Stimulated activated CD8-positive, alpha-beta memory T cell treated with anti-CD3 and anti-CD28 coated beads, Interleukin-2, amount 100 ng/mL, for 48 hours (primary cell): Measurements from ENCODE around the gene TLR2.
A peak's percentile ranks its signal among the peaks of the same experiment; 100 is the strongest.

ENCODE experiments used
- DNase-seq, 2 donors: peaks; one replicate each; pipeline ENCODE4 v3.0.0-alpha.2; 2020; ENCODE audit warnings: low read depth in 2 of 2

The TLR2 gene, protein sequence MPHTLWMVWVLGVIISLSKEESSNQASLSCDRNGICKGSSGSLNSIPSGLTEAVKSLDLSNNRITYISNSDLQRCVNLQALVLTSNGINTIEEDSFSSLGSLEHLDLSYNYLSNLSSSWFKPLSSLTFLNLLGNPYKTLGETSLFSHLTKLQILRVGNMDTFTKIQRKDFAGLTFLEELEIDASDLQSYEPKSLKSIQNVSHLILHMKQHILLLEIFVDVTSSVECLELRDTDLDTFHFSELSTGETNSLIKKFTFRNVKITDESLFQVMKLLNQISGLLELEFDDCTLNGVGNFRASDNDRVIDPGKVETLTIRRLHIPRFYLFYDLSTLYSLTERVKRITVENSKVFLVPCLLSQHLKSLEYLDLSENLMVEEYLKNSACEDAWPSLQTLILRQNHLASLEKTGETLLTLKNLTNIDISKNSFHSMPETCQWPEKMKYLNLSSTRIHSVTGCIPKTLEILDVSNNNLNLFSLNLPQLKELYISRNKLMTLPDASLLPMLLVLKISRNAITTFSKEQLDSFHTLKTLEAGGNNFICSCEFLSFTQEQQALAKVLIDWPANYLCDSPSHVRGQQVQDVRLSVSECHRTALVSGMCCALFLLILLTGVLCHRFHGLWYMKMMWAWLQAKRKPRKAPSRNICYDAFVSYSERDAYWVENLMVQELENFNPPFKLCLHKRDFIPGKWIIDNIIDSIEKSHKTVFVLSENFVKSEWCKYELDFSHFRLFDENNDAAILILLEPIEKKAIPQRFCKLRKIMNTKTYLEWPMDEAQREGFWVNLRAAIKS

DNA sequence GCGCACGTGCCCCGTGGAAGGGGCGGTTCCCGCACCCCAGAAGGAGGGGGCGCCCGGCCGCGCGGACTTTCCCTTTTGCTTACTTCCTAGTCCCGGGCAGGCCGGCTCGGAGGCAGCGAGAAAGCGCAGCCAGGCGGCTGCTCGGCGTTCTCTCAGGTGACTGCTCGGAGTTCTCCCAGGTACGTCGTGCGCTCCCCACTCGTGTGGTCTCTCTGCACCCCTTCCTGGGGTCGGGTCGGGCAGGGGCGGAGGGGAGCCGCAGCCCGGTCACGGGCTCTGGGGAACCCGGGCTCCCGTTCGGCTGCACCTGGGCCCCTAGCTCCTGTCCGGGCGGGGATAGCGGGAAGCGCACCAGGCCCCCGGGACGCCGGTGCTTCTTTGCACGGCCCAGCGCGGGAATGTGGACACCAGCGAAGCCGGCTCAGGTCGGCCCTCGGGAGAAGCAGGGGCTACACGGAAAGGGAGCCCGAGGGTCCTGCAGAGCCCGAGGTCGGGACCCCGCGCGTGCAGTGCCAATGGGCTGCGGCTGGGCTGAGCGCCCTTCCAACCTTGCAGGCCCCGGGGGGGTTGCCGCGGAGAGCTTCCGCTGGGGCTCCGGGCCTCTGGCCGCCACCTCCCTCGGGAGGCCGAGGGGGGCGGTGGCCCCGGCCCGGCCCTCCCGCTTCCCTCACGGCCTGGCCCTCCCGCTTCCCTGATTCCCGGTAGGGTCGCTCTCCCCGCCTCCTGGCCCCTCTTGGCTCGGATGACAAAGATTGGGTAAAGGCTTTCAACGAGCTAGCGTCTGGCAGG lies at the start of gene TLR2:
Gene TLR2 (plus strand): TSS at position 99 of the 789 bp plus-strand sequence. CDS start 18,628 bp downstream, outside the sequence.
- peak; percentile 42 to 43 for DNase-seq

DNA sequence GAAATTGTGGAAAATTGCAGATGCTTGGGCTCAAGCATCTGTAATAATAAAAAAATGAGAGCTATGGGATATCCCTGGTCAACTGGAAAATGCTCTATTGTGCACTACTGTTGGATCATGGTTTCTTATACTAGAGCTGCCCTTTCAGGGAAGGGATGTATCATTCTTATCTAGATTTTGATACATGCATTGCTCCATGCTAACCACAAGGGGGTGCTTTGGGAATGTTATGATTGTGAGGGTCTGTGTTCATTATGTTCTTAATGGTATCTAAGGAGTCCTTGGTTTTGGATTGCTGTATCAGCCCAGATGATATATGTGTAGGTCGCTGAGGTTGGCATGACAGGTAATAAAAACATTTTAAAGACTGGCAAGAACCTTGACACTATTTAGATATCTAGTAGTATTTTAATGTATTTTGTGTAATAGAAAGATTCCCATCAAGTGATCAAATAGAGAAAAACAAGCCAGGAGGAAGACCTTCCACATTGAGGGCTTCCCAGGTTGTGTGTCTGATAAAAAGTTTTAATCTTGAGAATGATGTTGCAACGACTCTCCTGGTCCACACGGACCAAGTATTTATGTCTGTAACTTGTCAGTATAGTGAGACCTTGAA lies 49.2 kb upstream of the TLR2 start:
- no peak for DNase-seq

DNA sequence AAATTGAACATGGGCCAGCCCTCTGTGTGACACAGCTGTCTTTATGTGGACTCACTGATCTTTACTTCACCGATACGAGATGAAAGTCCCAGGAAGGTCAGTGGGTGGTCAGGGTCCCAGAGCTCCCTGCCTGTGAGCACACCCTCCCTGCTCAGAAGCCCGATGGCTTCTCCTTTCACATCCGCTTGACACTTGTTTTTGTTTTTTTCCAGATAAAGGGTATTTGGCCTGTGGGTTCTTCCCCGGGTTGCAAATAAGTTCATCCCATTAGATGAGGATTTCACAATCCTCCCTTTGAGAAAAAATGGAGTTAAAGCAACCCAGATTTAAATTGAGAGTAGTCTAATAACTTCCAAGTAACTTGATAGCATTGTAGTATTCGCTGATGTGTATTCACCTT lies 48.2 kb upstream of the TLR2 start:
- DNase-seq: no peak

DNA sequence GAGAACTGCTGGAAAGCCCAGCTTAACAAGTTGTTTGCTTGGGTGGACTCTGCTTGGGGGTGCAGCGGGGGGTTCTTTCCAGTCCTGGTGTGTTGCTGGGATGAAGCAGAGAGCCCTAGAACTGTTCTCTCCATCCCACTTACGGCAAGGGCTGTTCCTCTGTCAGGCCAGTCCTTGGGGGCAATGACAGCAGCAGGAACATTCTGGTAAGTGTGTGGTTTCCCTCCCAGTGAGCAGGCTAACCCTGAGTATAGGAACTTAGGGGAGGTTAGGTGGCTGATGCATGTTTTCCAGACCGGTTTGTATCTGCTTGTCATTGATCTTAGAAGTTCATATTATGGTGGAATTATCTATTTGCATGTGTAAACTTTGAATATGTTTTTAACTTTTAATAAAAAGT lies 46.9 kb upstream of the TLR2 start:
- DNase-seq: no peak

DNA sequence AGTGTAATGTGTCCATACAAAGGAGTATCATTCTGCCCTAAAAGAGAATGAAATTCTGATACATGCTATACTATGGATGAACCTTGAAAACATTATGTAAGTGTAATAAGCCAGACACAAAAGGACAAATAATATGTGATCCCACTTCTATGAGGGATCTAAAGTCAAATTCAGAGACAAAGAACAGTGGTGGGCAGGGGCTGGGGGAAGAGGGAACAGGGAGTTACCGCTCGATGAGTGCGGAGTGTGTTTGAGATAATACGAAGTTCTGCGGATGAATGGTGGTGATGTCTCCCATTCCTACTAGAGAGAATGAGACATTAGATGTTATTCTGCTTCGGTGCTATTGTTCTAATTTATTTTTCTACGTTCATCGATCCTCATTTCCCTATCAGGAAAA lies 46.1 kb upstream of the TLR2 start:
- no peak for DNase-seq

DNA sequence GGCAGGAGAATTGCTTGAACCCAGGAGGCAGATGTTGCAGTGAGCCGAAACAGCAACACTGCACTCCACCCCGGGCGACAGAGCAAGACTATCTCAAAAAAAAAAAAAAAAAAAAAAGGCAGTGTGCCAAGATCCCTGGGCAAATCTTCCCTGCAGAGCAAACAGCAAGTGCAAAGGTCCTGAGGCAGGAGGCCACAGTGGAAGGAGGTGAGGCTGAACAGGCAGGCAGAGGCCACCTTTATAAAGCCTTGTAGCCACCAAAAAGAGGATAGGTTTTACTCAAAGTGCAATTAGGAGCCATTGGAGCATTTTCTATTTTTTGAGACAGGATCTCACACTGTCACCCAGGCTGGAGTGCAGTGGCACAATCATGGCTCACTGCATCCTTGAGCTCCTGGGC lies 45.1 kb upstream of the TLR2 start:
- no peak for DNase-seq

DNA sequence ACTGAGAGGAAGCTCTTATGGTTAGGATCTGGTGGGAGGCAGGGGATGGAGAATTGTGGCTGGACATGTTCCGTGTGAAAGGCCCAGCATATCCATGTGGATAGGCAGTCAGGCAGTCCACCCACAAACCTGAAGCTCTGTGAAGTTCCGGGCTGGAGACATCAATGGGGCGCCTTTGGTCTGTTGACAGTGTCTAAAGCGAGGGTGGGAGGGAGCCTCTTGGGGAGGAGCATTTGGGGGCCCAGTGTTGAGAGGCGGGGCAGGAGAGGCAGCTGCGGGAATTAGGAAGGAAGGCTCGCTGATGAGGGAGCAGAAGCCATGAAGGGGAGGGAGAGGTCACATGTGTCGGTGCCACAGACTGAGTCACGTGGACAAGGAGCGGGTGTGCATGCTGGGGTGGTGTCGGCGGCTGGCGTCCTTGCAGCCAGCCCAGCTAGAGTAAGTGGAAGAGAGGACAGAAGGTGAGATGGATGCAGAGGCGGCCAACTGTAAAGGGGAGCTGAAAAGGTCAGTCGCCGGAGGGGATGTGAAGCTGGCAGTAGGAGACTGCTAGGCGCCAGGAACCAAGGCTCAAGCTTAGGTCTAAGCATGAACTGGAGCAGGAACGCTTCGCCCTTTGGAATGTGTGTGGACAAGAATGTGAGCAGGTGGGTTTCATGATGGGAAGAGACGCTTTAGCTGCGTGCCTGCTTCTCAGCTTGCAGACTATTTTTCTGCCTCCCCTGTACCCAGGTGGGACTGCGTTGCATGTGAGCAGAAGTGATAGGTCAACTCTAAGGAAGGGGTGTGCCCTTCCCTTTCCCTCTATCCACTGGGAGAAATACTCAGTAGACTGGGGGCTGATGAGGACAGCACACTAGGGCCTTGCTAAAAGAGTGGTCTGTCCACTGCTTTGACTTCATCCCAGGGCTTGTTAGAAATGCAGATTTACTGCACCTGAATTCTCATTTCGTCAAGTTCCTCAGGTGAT lies 44.0 kb upstream of the TLR2 start:
- DNase-seq: no peak

DNA sequence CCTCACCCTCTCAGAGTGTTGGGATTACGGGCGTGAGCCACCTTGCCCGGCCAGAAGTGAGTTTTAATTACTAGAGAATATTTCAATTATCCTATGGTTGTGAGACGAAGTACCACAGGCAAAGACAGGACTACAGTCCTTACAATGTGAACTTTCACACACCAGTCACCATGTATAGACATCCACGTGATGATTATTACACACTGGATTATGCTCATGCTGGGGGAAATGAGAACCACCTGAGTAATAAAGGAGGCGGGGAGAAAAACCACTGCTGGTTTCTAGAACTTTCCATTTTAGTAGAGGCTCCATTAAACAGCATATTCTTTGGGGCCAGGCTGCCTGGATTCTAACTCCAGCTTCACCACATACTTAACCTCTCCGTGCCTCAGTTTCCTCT lies 42.5 kb upstream of the TLR2 start:
- DNase-seq: no peak

DNA sequence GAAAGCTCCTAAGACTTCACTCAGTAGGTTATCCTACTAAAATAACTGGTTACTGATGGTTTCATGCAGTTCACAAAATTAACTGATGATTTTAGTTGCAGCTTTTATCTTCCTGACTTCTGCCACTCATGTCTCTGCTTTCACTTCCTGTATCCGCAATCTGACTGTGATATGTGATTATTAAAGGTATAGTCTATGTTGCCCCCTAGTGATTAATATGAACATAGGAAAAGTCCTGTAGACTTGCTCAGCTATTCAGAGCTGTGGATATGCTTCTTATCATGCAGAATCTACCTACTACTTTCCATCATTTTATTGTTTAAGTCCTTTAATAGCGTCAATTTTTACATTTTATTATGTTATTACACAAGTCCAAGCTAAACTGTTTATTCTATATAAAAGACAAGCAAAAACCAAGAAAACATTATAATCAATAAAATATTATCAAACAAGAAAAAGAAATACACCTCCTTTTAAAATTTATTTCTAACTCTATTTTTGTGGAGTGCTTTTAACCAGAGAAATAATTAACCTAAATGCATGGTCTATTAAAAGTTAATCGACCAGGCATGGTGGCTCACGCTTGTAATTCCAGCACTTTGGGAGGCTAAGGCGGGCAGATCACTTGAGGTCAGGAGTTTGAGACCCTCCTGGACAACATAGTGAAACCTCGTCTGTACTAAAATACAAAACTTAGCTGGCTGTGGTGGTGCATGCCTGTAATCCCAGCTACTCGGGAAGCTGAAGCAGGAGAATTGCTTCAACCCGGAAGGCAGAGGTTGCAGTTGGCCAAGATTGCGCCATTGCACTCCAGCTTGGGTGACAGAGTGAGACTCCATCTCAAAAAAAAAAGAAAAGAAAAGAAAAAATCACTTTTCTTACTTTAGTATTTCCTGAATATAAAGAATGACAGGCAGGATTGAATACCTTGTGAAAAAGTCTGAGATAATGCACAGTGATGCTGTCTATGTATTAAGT lies 40.4 kb upstream of the TLR2 start:
- no peak for DNase-seq

DNA sequence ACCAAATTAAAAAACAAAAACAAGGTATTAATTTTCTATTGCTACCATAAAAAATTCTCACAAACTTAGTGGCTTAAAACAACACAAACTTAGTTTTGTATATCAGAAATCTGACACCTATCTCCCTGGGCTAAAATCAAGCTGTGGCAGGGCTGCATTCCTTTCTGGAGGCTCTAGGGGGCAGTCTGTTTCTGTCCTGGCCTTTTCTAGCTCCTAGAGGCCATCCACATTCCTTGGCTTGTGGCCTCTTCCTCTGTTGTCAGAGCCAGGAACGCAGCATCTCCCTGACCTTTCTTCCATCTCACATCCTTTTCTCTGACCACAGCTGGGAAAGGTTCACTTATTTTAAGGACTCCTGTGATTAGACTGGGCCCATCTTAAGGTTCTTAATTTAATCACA lies 38.9 kb upstream of the TLR2 start:
- DNase-seq: no peak

DNA sequence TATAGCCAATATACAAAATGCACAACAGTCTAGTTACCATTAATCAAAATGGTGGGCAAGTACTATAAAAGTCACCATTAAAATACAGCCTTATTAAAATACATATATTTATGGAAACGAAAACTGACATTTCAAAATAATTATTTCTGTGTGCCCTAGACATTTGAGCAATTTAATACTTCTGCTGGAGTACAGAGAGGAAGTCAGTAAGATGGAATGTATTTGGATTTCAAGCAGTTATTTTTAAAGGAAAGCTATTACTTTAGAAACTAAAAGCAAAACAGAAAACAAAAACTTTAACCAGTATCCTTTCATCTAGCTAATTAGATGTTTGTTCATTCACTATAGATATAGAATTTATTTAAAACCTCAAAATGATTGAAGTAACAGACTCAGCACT lies 37.8 kb upstream of the TLR2 start:
- DNase-seq: no peak

DNA sequence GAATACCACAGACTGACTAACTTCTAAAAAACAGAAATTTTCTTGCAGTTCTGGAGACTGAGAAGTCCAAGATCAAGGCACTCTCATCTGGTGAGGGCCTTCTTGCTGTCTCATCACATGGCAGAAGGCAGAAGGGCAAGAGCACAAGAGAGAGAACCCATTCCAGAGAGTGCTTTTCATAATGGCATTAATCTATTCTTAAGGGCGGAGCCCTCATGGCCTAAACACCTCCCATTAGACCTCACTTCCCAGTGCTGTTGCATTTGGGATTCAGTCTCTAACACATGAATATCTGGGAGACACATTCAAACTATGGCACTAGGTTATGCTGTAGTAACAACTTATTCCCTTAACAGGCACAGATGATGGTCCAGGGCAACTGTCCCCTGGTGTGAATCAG lies 37.1 kb upstream of the TLR2 start:
- no peak for DNase-seq

DNA sequence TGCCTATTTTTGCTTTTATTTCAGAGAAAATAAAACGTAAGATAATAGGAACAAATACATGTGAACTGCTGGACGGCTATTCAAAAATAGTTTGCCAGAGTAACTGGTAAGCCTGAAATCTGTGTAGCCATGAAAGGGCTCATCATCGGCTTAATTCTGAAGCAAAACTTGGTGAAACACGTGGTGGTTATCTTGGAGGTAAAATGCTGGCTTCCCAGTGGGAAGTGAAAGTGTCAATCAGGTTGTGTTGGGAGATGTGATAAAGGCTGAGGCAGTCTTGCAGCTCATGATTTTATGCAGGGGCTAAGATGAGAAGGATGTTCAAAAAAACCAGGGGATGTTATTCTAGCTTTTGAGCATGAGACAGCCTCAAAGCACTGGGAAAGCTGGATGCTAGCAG lies 36.1 kb upstream of the TLR2 start:
- DNase-seq: no peak

DNA sequence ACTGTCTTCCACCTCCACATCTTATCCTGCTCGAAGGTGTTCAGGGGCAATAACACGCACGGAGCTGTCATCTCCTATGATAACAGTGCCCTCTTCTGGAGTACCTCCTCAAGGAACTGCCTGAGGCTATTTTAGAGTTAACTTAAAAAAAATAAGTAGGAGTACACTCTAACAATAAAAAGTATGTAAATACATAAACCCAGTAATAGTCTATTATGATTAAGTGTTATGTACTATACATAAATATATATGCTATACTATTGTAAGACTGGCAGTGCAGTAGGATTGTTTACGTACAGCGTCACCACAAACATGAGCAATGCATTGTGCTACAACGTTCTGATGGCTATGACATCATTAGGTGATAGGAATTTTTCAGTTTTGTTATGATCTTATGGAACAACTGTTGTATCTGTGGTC lies 34.5 kb upstream of the TLR2 start:
- DNase-seq: no peak

DNA sequence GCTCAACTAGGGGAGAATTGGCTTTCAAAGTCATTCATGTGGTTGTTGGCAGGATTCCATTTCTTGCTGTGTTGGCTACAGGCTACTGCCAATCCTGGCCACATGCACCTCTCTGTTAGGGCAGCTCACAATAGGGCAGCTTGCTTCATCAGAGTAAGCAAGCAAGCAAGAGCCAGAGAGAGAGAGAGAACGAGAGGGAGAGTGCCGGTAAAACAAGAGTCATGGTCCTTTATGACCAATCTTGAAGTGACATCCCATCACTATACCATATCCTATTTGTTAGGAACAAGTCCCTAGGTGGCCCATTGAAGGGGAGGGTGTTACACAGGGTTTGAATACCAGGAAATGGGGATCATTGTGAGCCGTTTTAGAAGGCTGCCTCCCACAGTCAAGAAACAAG lies 33.0 kb upstream of the TLR2 start:
- DNase-seq: no peak

DNA sequence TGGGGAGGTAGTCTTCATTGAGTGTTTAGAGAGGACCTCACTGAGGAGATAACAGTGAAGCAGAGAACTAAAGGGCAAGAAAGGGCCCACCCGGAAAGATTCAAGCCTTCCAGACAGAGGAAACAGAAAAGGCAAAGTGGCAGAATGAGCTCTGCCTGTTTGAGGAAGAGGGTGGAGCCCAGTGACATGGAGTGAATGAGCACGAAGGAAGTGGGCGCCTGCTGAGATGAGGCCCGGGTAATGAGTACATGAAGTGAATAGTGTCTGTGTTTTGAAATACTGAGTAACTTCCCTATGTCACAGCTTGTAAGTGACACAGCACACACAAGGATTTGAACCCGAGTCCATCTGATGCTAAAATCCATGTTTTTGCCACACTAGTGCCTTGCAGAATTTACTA lies 32.5 kb upstream of the TLR2 start:
- DNase-seq: peak in 1 of 2 donors; percentile 33

DNA sequence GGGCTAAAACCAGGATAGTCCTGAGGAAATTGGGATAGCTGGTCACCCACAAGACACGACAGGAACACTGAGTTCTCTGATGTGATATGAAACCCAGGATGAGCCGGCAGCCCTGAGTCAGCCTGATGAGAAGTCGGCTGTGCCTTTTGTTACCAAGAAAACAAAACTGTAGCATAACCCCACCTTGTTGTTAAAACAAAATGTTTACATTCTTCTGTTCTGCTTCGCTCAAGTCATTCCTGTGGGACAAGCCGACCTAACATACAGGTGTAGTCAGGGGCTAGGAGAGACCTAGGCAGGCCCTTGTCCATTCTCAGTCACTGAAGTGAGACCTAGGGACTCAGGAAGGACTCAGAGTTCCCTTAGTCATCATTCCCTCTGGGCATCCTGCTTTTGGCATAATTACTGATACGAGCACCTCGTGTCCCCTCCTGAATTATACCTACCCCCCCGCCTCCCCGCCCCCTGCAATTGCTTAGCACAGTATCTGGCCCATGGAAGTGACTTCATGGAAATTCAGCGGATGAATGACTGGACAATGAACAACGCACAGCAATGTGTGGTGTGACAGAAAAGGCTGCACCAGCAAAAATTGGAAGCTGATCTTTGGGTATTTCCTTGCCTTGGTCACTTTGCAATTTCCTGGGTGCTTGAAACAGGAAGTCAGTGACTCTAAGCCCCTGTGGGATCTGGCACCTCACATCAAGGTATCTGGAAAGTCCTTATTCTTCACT lies 31.9 kb upstream of the TLR2 start:
- DNase-seq: no peak

DNA sequence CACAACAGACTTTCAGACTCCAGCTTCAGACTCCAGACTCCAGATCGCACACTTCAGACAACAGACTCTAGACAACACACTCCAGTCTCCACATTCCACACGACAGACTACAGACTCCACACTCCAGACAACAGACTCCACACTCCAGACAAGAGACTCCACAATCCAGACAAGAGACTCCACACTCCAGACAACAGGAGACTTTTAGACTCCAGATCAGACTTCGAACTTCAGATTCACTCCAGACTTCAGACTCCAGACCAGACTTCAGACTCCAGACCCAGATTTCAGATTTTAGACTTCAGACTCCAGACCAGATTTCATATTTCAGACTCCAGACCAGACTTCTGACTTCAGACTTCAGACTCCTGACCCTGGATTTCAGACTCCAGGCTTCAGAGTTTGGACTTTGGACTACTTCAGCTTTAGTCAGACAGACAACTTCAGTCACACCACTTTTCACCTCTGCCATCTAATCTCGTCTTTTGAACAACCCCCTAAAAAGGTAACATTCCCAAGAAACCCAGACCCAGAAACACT lies 29.0 kb upstream of the TLR2 start:
- no peak for DNase-seq

DNA sequence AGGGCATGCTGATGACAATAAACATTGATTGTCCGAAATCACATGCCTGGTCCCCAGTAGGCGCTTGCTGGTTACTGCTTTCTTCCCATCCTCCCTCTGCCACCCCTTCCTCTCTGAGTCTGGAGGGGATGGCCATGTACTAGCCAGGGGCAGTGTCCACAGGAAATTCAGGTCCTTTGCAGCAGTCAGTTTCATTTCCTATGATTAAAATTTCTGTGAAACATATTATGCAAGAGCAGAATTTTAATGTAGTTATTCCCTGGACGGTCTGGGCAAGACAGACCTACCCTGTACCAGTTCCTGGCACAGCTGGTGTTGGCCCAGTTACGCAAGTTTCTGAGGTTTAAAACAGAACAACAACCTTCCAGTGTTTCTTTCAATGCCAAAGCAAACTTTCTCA lies 28.2 kb upstream of the TLR2 start:
- DNase-seq: no peak
